ENCODE results near the gene LPAR1.
"Not testable (repeated sequence)": the region's sequence is repeated elsewhere in the genome, so short reads cannot be mapped to it uniquely, and the experiment has no call there.

DNA sequence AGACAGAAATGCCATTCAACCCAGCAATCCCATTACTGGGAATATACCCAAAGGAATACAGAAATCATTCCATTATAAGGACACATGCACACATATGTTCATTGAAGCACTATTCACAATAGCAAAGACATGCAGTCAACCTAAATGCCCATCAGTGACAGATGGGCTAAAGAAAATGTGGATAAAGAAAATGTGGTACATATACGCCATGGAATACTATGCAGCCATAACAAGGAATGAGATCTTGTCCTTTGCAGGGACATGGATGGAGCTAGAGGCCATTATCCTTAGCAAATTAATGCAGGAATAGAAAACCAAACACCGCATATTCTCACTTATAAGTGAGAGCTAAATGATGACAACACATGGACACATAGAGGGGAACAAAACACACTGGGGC, 9.0 kb upstream of the LPAR1 start:
- TF ChIP-seq, protein P1, sequence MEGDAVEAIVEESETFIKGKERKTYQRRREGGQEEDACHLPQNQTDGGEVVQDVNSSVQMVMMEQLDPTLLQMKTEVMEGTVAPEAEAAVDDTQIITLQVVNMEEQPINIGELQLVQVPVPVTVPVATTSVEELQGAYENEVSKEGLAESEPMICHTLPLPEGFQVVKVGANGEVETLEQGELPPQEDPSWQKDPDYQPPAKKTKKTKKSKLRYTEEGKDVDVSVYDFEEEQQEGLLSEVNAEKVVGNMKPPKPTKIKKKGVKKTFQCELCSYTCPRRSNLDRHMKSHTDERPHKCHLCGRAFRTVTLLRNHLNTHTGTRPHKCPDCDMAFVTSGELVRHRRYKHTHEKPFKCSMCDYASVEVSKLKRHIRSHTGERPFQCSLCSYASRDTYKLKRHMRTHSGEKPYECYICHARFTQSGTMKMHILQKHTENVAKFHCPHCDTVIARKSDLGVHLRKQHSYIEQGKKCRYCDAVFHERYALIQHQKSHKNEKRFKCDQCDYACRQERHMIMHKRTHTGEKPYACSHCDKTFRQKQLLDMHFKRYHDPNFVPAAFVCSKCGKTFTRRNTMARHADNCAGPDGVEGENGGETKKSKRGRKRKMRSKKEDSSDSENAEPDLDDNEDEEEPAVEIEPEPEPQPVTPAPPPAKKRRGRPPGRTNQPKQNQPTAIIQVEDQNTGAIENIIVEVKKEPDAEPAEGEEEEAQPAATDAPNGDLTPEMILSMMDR (tag by site-specific recombination; IDR thresholded peaks at IDR 0.05) = not testable (repeated sequence)
- TF ChIP-seq ZNF768 (tag by site-specific recombination; IDR thresholded peaks at IDR 0.05); ZNF571 (tag by site-specific recombination; IDR thresholded peaks at IDR 0.05); ZNF24 (tag by site-specific recombination; IDR thresholded peaks at IDR 0.05); HOXA7 (CRISPR knock-in tag; IDR thresholded peaks at IDR 0.05; ENCODE audit: borderline replicate concordance); TCF7L2 (IDR thresholded peaks at IDR 0.05; ENCODE audit: borderline replicate concordance, low read depth, low read length); SCRT1 (tag by site-specific recombination; IDR thresholded peaks at IDR 0.05; ENCODE audit: borderline replicate concordance); YY2 (tag by site-specific recombination; IDR thresholded peaks at IDR 0.05): not testable (repeated sequence)
- TF ChIP-seq, protein P2, sequence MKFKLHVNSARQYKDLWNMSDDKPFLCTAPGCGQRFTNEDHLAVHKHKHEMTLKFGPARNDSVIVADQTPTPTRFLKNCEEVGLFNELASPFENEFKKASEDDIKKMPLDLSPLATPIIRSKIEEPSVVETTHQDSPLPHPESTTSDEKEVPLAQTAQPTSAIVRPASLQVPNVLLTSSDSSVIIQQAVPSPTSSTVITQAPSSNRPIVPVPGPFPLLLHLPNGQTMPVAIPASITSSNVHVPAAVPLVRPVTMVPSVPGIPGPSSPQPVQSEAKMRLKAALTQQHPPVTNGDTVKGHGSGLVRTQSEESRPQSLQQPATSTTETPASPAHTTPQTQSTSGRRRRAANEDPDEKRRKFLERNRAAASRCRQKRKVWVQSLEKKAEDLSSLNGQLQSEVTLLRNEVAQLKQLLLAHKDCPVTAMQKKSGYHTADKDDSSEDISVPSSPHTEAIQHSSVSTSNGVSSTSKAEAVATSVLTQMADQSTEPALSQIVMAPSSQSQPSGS (tag by site-specific recombination; IDR thresholded peaks at IDR 0.05; ENCODE audit: low read depth) = not testable (repeated sequence)
- TF ChIP-seq, protein P3, sequence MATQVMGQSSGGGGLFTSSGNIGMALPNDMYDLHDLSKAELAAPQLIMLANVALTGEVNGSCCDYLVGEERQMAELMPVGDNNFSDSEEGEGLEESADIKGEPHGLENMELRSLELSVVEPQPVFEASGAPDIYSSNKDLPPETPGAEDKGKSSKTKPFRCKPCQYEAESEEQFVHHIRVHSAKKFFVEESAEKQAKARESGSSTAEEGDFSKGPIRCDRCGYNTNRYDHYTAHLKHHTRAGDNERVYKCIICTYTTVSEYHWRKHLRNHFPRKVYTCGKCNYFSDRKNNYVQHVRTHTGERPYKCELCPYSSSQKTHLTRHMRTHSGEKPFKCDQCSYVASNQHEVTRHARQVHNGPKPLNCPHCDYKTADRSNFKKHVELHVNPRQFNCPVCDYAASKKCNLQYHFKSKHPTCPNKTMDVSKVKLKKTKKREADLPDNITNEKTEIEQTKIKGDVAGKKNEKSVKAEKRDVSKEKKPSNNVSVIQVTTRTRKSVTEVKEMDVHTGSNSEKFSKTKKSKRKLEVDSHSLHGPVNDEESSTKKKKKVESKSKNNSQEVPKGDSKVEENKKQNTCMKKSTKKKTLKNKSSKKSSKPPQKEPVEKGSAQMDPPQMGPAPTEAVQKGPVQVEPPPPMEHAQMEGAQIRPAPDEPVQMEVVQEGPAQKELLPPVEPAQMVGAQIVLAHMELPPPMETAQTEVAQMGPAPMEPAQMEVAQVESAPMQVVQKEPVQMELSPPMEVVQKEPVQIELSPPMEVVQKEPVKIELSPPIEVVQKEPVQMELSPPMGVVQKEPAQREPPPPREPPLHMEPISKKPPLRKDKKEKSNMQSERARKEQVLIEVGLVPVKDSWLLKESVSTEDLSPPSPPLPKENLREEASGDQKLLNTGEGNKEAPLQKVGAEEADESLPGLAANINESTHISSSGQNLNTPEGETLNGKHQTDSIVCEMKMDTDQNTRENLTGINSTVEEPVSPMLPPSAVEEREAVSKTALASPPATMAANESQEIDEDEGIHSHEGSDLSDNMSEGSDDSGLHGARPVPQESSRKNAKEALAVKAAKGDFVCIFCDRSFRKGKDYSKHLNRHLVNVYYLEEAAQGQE (tag by site-specific recombination; IDR thresholded peaks at IDR 0.05) = not testable (repeated sequence)
- TF ChIP-seq, protein P4, sequence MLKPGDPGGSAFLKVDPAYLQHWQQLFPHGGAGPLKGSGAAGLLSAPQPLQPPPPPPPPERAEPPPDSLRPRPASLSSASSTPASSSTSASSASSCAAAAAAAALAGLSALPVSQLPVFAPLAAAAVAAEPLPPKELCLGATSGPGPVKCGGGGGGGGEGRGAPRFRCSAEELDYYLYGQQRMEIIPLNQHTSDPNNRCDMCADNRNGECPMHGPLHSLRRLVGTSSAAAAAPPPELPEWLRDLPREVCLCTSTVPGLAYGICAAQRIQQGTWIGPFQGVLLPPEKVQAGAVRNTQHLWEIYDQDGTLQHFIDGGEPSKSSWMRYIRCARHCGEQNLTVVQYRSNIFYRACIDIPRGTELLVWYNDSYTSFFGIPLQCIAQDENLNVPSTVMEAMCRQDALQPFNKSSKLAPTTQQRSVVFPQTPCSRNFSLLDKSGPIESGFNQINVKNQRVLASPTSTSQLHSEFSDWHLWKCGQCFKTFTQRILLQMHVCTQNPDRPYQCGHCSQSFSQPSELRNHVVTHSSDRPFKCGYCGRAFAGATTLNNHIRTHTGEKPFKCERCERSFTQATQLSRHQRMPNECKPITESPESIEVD (tag by site-specific recombination; IDR thresholded peaks at IDR 0.05) = not testable (repeated sequence)
